CD14-positive monocyte (primary cell): ENCODE measurements around the gene MICALL2. TPM values are rescaled to one million over a fixed set of nuclear protein-coding genes. Genes with fewer than 3 reads are reported as not detected.
A peak's percentile ranks its signal among the peaks of the same experiment; 100 is the strongest.

ENCODE experiments used
- DNase-seq, 3 donors: peaks; one replicate each; pipeline ENCODE4 v3.0.0-alpha.2; 2011 to 2022
- H2AFZ ChIP-seq: 2 replicates; pipeline ENCODE4 v1.6.0; 2012; ENCODE audit warnings: mild to moderate bottlenecking, low read depth, low read length, inconsistent platforms; ENCODE audit not compliant: insufficient read depth, poor library complexity, severe bottlenecking
- H3K27ac ChIP-seq, 2 donors: 1 replicate in 1 of 2; 2 replicates in 1 of 2; pipeline ENCODE4 v1.5.1; 2012 to 2013; ENCODE audit warnings: low read length in 2 of 2, control low read depth in 1 of 2, inconsistent platforms in 1 of 2, low read depth in 1 of 2, mild to moderate bottlenecking in 1 of 2
- H3K27me3 ChIP-seq, 2 donors: one replicate each; pipeline versions ENCODE4 v1.6.0 to v1.6.1; 2011 to 2013; ENCODE audit warnings: low read length in 2 of 2; ENCODE audit not compliant: control insufficient read depth in 2 of 2, insufficient read depth in 2 of 2
- H3K36me3 ChIP-seq, 2 donors: replicated peaks in 1 of 2; 1 replicate in 1 of 2; 2 replicates in 1 of 2; pipeline versions ENCODE4 v1.5.1 to v1.6.1; 2012 to 2013; ENCODE audit warnings: low read length in 2 of 2, control low read depth in 1 of 2, inconsistent platforms in 1 of 2, mild to moderate bottlenecking in 1 of 2; ENCODE audit not compliant: insufficient read depth in 2 of 2, control insufficient read depth in 1 of 2
- H3K4me1 ChIP-seq, 2 donors: 1 replicate in 1 of 2; 2 replicates in 1 of 2; pipeline versions ENCODE4 v1.5.1 to v1.6.1; 2012 to 2013; ENCODE audit warnings: low read length in 2 of 2, control low read depth in 1 of 2, inconsistent platforms in 1 of 2, mild to moderate bottlenecking in 1 of 2, moderate library complexity in 1 of 2; ENCODE audit not compliant: insufficient read depth in 2 of 2, control insufficient read depth in 1 of 2
- H3K4me2 ChIP-seq: replicated peaks from 2 replicates; pipeline ENCODE3; 2012; ENCODE audit warnings: low read length, moderate library complexity, mild to moderate bottlenecking; ENCODE audit not compliant: poor library complexity, severe bottlenecking; ENCODE audit errors: extremely low read depth
- H3K4me3 ChIP-seq, 3 experiments: fragments of 200-600 bp in 1 of 3; sonication (generic) in 1 of 3; replicated peaks in 1 of 3; 1 replicate in 2 of 3; 2 replicates in 1 of 3; pipeline ENCODE4 v1.5.1; 2011 to 2013; ENCODE audit warnings: low read length in 3 of 3, mild to moderate bottlenecking in 3 of 3, control low read depth in 2 of 3, low read depth in 2 of 3, inconsistent platforms in 1 of 3, moderate library complexity in 1 of 3
- H3K79me2 ChIP-seq: 2 replicates; pipeline ENCODE4 v1.6.0; 2012; ENCODE audit warnings: mild to moderate bottlenecking, control low read depth, inconsistent platforms, low read length, moderate library complexity; ENCODE audit not compliant: insufficient read depth
- H3K9ac ChIP-seq: 2 replicates; pipeline ENCODE4 v1.6.0; 2017; ENCODE audit warnings: low read length, mild to moderate bottlenecking; ENCODE audit not compliant: insufficient read depth, poor library complexity, severe bottlenecking
- H3K9me3 ChIP-seq, 2 donors: replicated peaks in 1 of 2; 1 replicate in 1 of 2; 2 replicates in 1 of 2; pipeline versions ENCODE4 v1.5.1 to v1.6.1; 2012 to 2013; ENCODE audit warnings: low read length in 2 of 2, control low read depth in 1 of 2; ENCODE audit not compliant: control insufficient read depth in 1 of 2, insufficient read depth in 1 of 2
- H4K20me1 ChIP-seq: 2 replicates; pipeline ENCODE4 v1.6.0; 2012; ENCODE audit warnings: mild to moderate bottlenecking, low read length, control low read depth, moderate library complexity; ENCODE audit not compliant: insufficient read depth
- H3K27ac Mint-ChIP-seq, 7 donors: one replicate each; pipeline ENCODE4 v1.8.0; 2020; ENCODE audit warnings: mild to moderate bottlenecking in 7 of 7, mixed read lengths in 7 of 7, moderate library complexity in 6 of 7, inconsistent platforms in 2 of 7
- H3K27me3 Mint-ChIP-seq, 3 donors: one replicate each; pipeline ENCODE4 v1.8.0; 2021 to 2022; ENCODE audit warnings: low read depth in 3 of 3, mild to moderate bottlenecking in 3 of 3, mixed read lengths in 3 of 3, moderate library complexity in 3 of 3, inconsistent platforms in 1 of 3
- H3K36me3 Mint-ChIP-seq, 2 donors: one replicate each; pipeline ENCODE4 v1.8.0; 2020; ENCODE audit warnings: mixed read lengths in 2 of 2, inconsistent platforms in 1 of 2, mild to moderate bottlenecking in 1 of 2
- H3K4me1 Mint-ChIP-seq: one replicate; pipeline ENCODE4 v1.8.0; 2020; ENCODE audit warnings: mild to moderate bottlenecking, mixed read lengths
- H3K4me3 Mint-ChIP-seq, 2 donors: one replicate each; pipeline ENCODE4 v1.8.0; 2020; ENCODE audit warnings: mild to moderate bottlenecking in 2 of 2, mixed read lengths in 2 of 2, moderate library complexity in 1 of 2
- H3K9me3 Mint-ChIP-seq, 7 donors: one replicate each; pipeline ENCODE4 v1.8.0; 2020 to 2022; ENCODE audit warnings: mixed read lengths in 7 of 7, mild to moderate bottlenecking in 6 of 7, moderate library complexity in 6 of 7, inconsistent platforms in 2 of 7
- WGBS: methylation state at CpG from one replicate; pipeline ENCODE4 v1.1.5; 2013; ENCODE audit warnings: missing lambda C conversion rate; ENCODE audit not compliant: insufficient coverage; 5-methylcytosine and 5-hydroxymethylcytosine counted together
- intact Hi-C, 2 donors: fragments of 100-400 bp; cut with micrococcal nuclease; formaldehyde crosslinking; loops; one replicate each; pipeline versions ENCODE4 v1.15.0 to v1.15.1; 2023
- polyA plus RNA-seq, 3 donors: library from polyadenylated mRNA; depleted of rRNA in 1 of 3; unstranded in 2 of 3; stranded (reverse) in 1 of 3; fragments of 300-500 nt in 2 of 3; fragments of >200 nt in 1 of 3; fragmentation: Illumina TruSeq in 2 of 3; gene quantifications; 1 replicate in 2 of 3; 2 replicates in 1 of 3; pipeline ENCODE4 v1.2.3, GENCODE V29; 2012 to 2021
- TF ChIP-seq, protein P1 (sequence below): fragments of 200-600 bp; IDR thresholded peaks from one replicate; pipeline ENCODE4 v1.8.0; 2022; ENCODE audit warnings: antibody characterized with exemption, mild to moderate bottlenecking

The MICALL2 gene
- polyA plus RNA-seq, 3 donors = 0.14 to 7.2 (median 0.72) TPM

- Histone ChIP-seq H4K20me1 (no peaks in the 10 kb centered on the region), H3K79me2 (no peaks in the 10 kb centered on the region), H3K9me3 (no peaks in the 10 kb centered on the region), H3K4me3 (no peak overlapping the region), H3K4me1 (no peaks in the 10 kb centered on the region), H3K4me2 (no peak overlapping the region), H2AFZ (no peak overlapping the region), H3K27me3 (no peaks in the 10 kb centered on the region), H3K27ac (no peak overlapping the region), H3K9ac (no peak overlapping the region), H3K36me3 (no peaks in the 10 kb centered on the region)
- 95% methylated on average over 6 of the region's 15 CpGs for WGBS
- Mint-ChIP-seq H3K36me3 (no peaks in the 10 kb centered on the region), H3K4me1 (no peaks in the 10 kb centered on the region), H3K9me3 (no peaks in the 10 kb centered on the region), H3K27me3 (no peaks in the 10 kb centered on the region), H3K27ac (peak overlapping the region in 1 of 7 donors; percentile 16), H3K4me3 (no peak overlapping the region)
- TF ChIP-seq, protein P1, sequence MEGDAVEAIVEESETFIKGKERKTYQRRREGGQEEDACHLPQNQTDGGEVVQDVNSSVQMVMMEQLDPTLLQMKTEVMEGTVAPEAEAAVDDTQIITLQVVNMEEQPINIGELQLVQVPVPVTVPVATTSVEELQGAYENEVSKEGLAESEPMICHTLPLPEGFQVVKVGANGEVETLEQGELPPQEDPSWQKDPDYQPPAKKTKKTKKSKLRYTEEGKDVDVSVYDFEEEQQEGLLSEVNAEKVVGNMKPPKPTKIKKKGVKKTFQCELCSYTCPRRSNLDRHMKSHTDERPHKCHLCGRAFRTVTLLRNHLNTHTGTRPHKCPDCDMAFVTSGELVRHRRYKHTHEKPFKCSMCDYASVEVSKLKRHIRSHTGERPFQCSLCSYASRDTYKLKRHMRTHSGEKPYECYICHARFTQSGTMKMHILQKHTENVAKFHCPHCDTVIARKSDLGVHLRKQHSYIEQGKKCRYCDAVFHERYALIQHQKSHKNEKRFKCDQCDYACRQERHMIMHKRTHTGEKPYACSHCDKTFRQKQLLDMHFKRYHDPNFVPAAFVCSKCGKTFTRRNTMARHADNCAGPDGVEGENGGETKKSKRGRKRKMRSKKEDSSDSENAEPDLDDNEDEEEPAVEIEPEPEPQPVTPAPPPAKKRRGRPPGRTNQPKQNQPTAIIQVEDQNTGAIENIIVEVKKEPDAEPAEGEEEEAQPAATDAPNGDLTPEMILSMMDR = no peak
- no peak for DNase-seq
- intact Hi-C loops = no loop called here
These were observed 11.6 kb downstream of the MICALL2 start for GRCh38 chr7:1447551-1448244.

DNA sequence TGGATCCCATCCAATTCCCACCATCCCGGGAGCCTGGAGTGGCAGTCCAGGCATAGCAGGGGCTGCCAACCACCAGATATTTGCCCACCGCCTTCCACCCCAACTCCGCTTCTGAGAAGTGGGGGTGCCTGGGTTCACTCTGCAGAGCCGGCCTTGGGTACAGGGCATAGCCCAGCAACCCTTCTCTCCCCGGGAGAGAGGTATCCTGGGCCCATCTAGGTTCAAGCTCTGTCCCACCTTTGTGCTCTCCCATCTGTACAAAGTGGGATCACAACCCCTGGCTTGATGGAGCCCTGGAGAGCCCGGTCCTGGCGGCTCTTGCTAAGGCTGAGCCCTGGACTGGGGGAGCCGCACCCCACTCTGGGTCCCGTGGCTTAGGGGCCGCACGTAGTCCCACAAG lies 12.2 kb downstream of the MICALL2 start:
- H3K9me3 ChIP-seq = no peaks in the 10 kb centered on the region
- DNase-seq = no peak
- Mint-ChIP-seq H3K4me3 (no peak overlapping the region), H3K36me3 (no peaks in the 10 kb centered on the region), H3K9me3 (no peaks in the 10 kb centered on the region), H3K27me3 (no peaks in the 10 kb centered on the region), H3K27ac (no peak overlapping the region), H3K4me1 (no peaks in the 10 kb centered on the region)
- no peak overlapping the region for H3K9ac ChIP-seq
- H3K27me3 ChIP-seq = no peaks in the 10 kb centered on the region
- no peak overlapping the region for H3K4me2 ChIP-seq
- H3K4me1 ChIP-seq = no peaks in the 10 kb centered on the region
- WGBS = 97% methylated on average over 6 of the region's 11 CpGs
- H2AFZ ChIP-seq = no peak overlapping the region
- TF ChIP-seq, protein P1 = no peak
- intact Hi-C loops = no loop called here
- H4K20me1 ChIP-seq = no peaks in the 10 kb centered on the region
- no peak overlapping the region for H3K27ac ChIP-seq
- no peak overlapping the region for H3K4me3 ChIP-seq
- no peaks in the 10 kb centered on the region for H3K79me2 ChIP-seq
- no peaks in the 10 kb centered on the region for H3K36me3 ChIP-seq
